ENCODE measurements around the gene MTA1. TPM values are rescaled to one million over a fixed set of nuclear protein-coding genes. Genes with fewer than 3 reads are reported as not detected.

The MTA1 gene
- total and polyA plus RNA-seq, 12 donors = 11.8 to 270 (median 59.5) TPM

DNA sequence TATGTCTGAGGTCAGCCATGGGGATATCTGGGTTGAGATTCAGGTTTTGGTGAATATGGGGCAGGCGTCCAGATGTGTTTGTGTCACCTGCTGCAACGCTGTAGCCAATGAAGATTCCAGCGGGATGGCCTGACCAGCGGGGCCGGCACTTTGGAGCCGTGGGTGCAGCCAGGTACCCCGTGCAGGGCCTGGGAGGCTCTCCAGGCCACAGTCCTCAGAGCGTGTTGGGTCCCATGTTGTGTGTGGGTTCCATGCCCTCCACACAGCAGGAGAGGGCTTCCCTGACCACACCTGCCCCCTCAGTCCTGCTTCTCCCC is 24.1 kb upstream of the MTA1 start:
- Histone ChIP-seq H3K27me3 (no peaks in the 10 kb centered on the region), H3K4me1 (replicated peaks in 1 of 2) (peaks cover 17 to 19% of the 10 kb centered on the region in 2 donors), H3K27ac (no peak overlapping the region), H3K9me3 (replicated peaks in 1 of 3) (no peaks in the 10 kb centered on the region), H3K4me3 (no peak overlapping the region), H3K36me3 (replicated peaks in 1 of 2) (no peaks in the 10 kb centered on the region)
- no peak for DNase-seq
- intact Hi-C loops (cut with DNase I) = no loop called here
- WGBS, 4 donors = 94 to 100% (median 97%) methylated on average over 1 to 8 of the region's 8 CpGs
- TF ChIP-seq POLR2A (IDR thresholded peaks at IDR 0.05) = no peak
- TF ChIP-seq, protein P1, sequence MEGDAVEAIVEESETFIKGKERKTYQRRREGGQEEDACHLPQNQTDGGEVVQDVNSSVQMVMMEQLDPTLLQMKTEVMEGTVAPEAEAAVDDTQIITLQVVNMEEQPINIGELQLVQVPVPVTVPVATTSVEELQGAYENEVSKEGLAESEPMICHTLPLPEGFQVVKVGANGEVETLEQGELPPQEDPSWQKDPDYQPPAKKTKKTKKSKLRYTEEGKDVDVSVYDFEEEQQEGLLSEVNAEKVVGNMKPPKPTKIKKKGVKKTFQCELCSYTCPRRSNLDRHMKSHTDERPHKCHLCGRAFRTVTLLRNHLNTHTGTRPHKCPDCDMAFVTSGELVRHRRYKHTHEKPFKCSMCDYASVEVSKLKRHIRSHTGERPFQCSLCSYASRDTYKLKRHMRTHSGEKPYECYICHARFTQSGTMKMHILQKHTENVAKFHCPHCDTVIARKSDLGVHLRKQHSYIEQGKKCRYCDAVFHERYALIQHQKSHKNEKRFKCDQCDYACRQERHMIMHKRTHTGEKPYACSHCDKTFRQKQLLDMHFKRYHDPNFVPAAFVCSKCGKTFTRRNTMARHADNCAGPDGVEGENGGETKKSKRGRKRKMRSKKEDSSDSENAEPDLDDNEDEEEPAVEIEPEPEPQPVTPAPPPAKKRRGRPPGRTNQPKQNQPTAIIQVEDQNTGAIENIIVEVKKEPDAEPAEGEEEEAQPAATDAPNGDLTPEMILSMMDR (IDR thresholded peaks at IDR 0.05) = no peak

DNA sequence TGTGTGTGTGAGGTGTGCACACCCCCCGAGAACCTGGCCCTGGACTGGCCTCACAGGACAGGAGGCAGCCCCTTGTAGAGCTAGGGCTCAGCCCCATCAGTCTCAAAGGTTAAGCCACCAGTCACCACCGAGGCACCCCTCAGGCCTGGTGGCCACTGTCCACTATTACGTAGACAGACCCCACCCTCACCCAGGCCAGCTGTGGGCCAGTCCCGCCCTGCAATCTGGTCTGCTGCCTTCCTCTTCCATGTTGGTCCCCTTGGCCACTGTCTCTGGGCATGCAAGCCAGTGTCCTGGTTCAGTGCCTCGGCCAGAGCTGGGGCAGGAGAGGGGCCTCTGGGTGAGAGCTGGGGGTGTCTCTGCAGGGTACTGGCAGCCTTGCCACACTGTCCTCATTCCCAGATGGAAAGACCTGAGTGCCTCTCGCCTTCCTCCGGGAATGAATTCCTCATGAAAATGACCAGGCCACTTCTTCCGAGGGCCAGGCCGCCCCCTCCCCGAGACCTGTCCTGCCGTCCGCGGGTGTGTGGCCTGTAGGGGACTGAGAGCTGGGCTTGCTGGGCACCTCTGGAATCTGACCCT is 22.2 kb upstream of the MTA1 start:
- TF ChIP-seq, protein P1 (IDR thresholded peaks at IDR 0.05) = no peak
- TF ChIP-seq POLR2A (IDR thresholded peaks at IDR 0.05) = no peak
- no peaks in the 10 kb centered on the region for H3K27me3 ChIP-seq
- no peaks in the 10 kb centered on the region for H3K9me3 ChIP-seq (replicated peaks in 1 of 3)
- intact Hi-C loops (cut with DNase I) = no loop called here
- DNase-seq = peak in 2 of 7 donors; percentile 8 to 25
- H3K27ac ChIP-seq = peak overlapping the region in 3 of 5 donors; percentile 70 to 88 (median 83)
- WGBS, 4 donors = 84 to 88% (median 86%) methylated on average over 5 to 13 of the region's 13 CpGs
- no peaks in the 10 kb centered on the region for H3K36me3 ChIP-seq (replicated peaks in 1 of 2)
- peak overlapping the region in 1 of 4 donors; percentile 87 for H3K4me3 ChIP-seq
- peaks cover 17 to 19% of the 10 kb centered on the region in 2 donors for H3K4me1 ChIP-seq (replicated peaks in 1 of 2)

DNA sequence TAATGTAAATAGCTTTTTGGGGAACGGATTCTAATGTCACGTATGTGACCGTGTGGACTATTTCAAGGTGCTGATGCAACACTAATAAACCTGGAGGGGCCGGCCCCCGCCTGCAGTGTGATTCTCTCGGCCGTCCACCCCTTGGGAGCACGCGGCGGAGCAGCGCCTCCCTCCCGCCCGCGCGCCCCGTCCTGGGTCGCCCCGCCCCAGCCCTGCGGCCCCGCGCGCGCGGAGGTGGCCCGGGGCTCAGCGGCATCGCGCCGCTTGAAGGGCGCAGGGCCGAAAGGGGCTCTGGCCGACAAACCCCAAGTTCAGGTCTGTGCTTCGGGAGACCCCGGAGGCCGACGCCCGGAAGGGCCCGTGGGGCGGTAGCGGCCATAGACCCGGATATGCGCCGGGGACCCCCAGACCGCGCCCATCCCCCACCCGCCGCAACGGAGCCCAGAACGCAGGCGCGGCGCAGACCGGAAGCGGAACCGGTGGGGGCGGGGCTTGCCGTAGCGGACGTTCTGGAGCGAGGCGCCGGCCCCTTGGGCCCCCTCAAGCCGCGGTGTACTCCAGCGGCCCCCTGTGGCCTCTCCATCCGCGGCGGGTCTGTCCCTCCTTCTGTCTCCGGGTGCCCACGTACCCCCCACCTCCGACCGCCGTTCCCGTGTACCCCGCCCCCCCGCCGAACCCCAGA is 21.4 kb upstream of the MTA1 start, which contains the start of gene TEX22:
TSS of gene TEX22 (plus strand) at position 495 of the 682 bp plus-strand sequence. CDS start 803 bp downstream, outside the sequence.
- H3K4me3 ChIP-seq = peak within 1 kb of the TSS; percentile 17 to 87 (median 48)
- intact Hi-C loops (cut with DNase I) = no loop called here
- H3K36me3 ChIP-seq (replicated peaks in 1 of 2) = no peaks in the 10 kb centered on the region
- no peaks in the 10 kb centered on the region for H3K9me3 ChIP-seq (replicated peaks in 1 of 3)
- WGBS, 4 donors = 0 to 1% (median 0%) methylated on average over 7 to 77 of the region's 77 CpGs
- H3K27ac ChIP-seq = peak within 1 kb of the TSS in 4 of 5 donors; percentile 53 to 88 (median 76)
- H3K4me1 ChIP-seq (replicated peaks in 1 of 2) = peaks cover 17 to 19% of the 10 kb centered on the region in 2 donors
- TF ChIP-seq POLR2A (IDR thresholded peaks at IDR 0.05) = peak in 1 of 2 donors; percentile 30
- TF ChIP-seq, protein P1 (IDR thresholded peaks at IDR 0.05) = peak in 1 of 6 experiments; percentile 19
- no peaks in the 10 kb centered on the region for H3K27me3 ChIP-seq
- peak; percentile 81 to 92 (median 89) for DNase-seq

DNA sequence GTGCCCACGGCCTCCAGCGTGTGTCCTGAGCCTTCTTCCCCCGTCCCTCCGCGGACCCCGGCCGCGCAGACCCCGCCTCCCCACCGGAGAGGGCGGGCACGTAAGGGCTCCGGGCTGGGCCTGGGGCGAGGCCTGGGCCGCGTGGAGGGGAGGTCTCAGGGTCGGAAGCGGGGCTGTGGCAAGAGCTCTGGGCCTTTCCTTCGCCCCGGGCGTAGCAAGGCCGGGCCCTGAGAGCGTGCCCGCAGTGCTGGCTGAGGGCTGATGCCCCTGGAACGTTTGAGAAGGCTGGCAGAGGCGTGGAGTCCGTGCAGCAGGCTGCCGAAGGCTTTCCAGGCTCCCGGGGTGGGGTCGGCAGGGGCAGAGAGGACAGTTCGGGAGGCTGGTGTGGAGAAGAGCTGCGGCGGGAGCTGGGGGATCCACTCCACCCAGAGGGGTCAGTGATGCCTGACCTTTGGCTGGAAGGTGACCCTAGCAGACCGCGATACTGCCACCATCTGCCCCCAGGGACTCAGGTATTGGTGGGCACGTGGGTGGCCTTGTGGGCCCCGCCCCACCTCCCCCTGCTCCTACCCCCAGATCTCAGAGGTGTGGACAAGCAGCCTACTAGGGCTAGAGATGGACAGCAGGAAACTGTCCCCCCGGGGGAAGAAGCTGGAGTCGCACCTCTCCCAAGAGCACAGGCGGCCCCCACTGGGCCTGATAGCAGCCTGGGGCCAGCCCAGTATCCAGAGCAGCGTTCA is 20.7 kb upstream of the MTA1 start:
- peak overlapping the region in 4 of 5 donors; percentile 53 to 88 (median 76) for H3K27ac ChIP-seq
- intact Hi-C loops (cut with DNase I) = no loop called here
- WGBS, 4 donors = 25 to 64% (median 33%) methylated on average over 12 to 41 of the region's 41 CpGs

More for the DNA sequence above, 20.7 kb upstream of the MTA1 start:
- Histone ChIP-seq H3K36me3 (replicated peaks in 1 of 2) (no peaks in the 10 kb centered on the region), H3K4me1 (replicated peaks in 1 of 2) (peaks cover 17 to 19% of the 10 kb centered on the region in 2 donors), H3K27me3 (no peaks in the 10 kb centered on the region), H3K9me3 (replicated peaks in 1 of 3) (no peaks in the 10 kb centered on the region), H3K4me3 (peak overlapping the region; percentile 17 to 87 (median 48))
- TF ChIP-seq, protein P1 (IDR thresholded peaks at IDR 0.05) = no peak
- TF ChIP-seq POLR2A (IDR thresholded peaks at IDR 0.05) = no peak
- no peak for DNase-seq

Data from adrenal gland (tissue), 12 donors.